PFSK-1 (cell line): ENCODE measurements around the gene ANKRD33B.

ENCODE experiments used
- POLR2AphosphoS5 ChIP-seq: IDR thresholded peaks from 2 replicates; pipeline ENCODE4 v1.6.1; 2012; ENCODE audit warnings: low read depth, mild to moderate bottlenecking, control low read depth, low read length, moderate library complexity
- SIN3A ChIP-seq: IDR thresholded peaks from 2 replicates; pipeline ENCODE4 v1.6.1; 2012; ENCODE audit warnings: mild to moderate bottlenecking, low read length, moderate library complexity, borderline replicate concordance; ENCODE audit not compliant: insufficient read depth
- TAF1 ChIP-seq: IDR thresholded peaks from 2 replicates; pipeline ENCODE4 v1.6.1; 2012; ENCODE audit warnings: low read length, control low read depth, borderline replicate concordance; ENCODE audit not compliant: insufficient read depth

DNA sequence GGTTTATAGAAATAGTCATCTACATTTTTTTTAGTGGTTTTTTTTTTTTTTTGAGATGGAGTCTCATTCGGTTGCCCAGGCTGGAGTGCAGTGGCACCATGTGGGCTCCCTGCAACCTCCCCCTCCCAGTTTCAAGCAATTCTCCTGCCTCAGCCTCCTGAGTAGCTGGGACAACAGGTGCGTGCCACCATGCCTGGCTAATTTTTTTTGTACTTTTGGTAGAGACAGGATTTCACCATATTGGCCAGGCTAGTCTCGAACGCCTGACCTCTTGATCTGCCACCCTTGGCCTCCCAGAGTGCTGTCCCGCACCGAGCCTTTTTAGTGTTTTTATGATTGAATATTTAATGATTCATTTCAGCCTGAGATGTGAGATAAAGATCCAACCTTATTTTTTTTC is 27.3 kb downstream of the ANKRD33B start:
- TF ChIP-seq TAF1 (no peak), POLR2AphosphoS5 (no peak), SIN3A (no peak)
